IPS-NIHi7 (cell line): ENCODE results near the gene PTCD1.

Experiments used
- DNase-seq: peaks from one replicate; pipeline ENCODE4 v3.0.0; 2012; ENCODE audit warnings: mixed read lengths; ENCODE audit errors: extremely low spot score

The PTCD1 gene

GRCh38 chr7:99408379-99409191 is 30.0 kb downstream of the PTCD1 start, which contains the start of the genes BUD31 and PDAP1:
BUD31 (plus strand) TSS chr7:99408969; CDS start chr7:99411093, 2,124 bp downstream.
PDAP1 (minus strand) TSS chr7:99408597; CDS start chr7:99408548, 49 bp downstream.
- peak; percentile 95 for DNase-seq

- DNase-seq, result peak; percentile 42
Measured at GRCh38 chr7:99407872-99408378, 30.7 kb downstream of the PTCD1 start.

- no peak for DNase-seq
Measured at GRCh38 chr7:99406557-99406956, 32.0 kb downstream of the PTCD1 start.

GRCh38 chr7:99404977-99405320 is 33.6 kb downstream of the PTCD1 start:
- no peak for DNase-seq

DNA sequence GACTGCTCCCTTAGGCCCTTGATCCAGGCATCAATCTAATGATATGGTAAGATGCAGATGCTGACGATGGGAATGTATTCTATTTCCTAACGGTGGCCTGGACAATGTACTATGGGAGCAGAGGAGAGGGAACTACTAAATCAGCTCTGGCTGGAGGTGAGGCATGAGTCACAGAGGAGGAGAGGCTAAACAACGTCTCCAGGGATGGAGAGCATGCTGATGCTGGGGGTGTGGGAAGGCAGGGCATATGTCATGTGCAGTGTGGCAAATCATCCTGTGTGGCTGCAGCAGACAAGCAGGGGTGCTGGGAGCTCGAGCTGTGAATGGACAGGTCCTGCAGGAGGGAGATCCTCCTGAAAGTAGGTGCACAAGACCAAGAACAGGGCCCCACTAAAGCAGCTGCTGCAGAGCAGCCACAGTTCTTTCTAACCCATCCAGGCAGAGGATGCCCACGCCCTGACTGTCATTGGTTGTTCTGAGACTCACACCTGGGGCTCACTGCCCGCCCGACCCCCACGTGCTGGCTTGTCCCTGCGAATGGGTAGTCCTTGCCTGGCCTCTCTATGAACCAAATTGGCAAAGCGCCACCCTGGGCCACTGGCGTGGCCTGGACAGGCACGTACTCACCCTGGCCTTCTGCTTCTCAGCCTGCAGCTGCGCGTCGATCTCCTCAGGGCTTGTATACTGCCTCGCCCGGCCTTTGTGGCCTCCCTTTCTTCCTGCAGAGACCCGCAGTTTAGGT is 34.2 kb downstream of the PTCD1 start:
- DNase-seq, result no peak

GRCh38 chr7:99403764-99404163 is 34.8 kb downstream of the PTCD1 start:
- no peak for DNase-seq

DNA sequence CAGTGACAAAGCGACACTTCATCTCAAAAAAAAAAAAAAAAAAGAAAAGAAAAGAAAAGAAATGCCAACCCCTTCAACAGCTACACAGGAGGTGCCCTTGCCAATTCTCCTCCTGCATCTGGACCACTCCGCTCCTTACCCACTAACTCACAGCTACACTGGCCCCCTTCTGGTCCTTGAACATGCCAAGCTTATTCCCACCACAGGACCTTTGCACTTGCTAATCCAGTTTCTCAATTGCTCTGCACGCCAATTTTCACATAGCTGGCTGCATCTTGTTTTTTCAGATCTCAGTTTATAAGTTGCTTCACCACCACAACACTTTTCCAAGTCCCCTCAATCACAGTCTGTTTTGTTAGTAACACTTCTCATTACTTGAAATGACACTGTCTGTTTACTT is 35.7 kb downstream of the PTCD1 start:
- no peak for DNase-seq

- no peak for DNase-seq
Measured at GRCh38 chr7:99399597-99399996, 39.0 kb downstream of the PTCD1 start.

GRCh38 chr7:99398891-99399445 is 39.6 kb downstream of the PTCD1 start:
- no peak for DNase-seq

GRCh38 chr7:99397297-99397983 is 41.2 kb downstream of the PTCD1 start:
- no peak for DNase-seq

GRCh38 chr7:99396418-99397296 is 41.9 kb downstream of the PTCD1 start:
- no peak for DNase-seq

GRCh38 chr7:99395616-99396327 is 42.8 kb downstream of the PTCD1 start:
- no peak for DNase-seq

GRCh38 chr7:99394188-99394502 is 44.5 kb downstream of the PTCD1 start:
- DNase-seq, result no peak

DNA sequence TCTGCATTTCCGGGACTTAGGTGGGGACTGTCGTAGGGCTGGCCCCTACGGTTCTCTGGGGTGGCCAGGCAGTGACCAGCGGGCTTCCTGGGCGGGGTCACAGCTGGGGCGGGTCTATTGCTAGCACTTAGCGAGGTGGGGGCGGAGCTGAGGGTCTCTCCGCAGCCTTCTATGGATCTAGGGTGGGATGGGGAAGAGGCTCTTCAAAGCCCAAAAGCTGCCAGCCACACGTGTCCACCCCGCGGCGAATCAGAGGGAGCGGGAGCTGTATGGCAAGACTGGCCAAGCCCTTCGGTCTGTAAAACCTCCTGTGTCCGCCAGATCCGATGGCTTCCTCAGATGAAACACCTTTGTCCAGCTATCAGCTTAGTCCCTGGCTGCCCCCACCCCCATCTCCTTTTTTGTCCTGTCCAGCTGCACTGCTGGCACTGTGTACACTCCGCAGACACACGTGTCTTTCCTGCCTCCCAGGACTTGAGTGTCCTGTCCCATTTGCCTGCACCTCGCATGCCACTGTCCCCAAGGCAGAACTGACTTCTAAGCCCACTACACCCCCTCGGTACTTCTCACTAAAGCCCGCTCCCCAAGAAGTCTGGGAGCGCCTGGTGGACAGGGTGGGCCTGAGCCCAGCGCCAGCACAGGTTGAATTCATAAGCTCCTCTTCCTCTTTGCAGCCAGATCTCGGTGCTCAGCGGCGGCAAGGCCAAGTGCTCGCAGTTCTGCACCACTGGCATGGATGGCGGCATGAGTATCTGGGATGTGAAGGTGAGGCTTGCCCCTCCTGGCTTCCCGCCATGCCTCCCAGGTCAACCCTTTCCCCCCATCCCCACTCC is 45.0 kb downstream of the PTCD1 start:
- DNase-seq, result peak; percentile 88

GRCh38 chr7:99392659-99393354 is 45.8 kb downstream of the PTCD1 start:
- peak; percentile 83 for DNase-seq

DNA sequence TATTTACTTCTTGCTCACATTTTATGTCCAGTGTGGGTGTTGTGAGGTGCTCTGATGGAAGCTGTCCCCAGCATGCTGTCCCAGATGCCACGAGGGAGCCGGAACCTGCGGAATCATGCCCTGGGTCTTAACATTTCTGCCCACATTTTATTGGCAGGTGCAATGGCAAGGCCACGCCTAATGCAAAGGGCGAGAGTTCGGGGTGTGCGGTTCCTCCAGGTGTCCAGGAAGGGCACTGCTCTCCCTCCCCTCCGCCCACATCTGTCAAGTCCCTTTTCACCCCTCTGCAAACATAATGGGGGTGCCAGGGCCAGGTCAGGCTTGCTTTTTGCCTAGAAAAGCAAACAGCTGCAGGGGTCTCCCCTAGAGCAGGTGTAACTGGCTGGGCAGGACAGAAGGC is 46.6 kb downstream of the PTCD1 start:
- no peak for DNase-seq

GRCh38 chr7:99390941-99391602 is 47.5 kb downstream of the PTCD1 start:
- no peak for DNase-seq

- DNase-seq, result no peak
Measured at GRCh38 chr7:99389772-99390171, 48.8 kb downstream of the PTCD1 start.
